ENCODE measurements around the gene TFDP1.

- TF ChIP-seq EZH2 (IDR thresholded peaks at IDR 0.05) (no peak), POLR2AphosphoS5 (IDR thresholded peaks at IDR 0.05; ENCODE audit: borderline replicate concordance, low read depth, low read length) (no peak)
Measured at GRCh38 chr13:113565526-113566226, 18.9 kb upstream of the TFDP1 start.
